ENCODE results near the gene NUDCD2.

The NUDCD2 gene

GRCh38 chr5:163496286-163496685 lies 36.4 kb upstream of the NUDCD2 start:
- no peaks in the 10 kb centered on the region for H3K79me1 ChIP-seq (replicated peaks; ENCODE audit: low read length, poor library complexity, severe bottlenecking)
- H4K91ac ChIP-seq (ENCODE audit: low read length) = no peak overlapping the region
- H2BK5ac ChIP-seq (ENCODE audit: low read depth, low read length, poor library complexity, severe bottlenecking) = no peak overlapping the region
- no peak overlapping the region for H3K4me2 ChIP-seq (ENCODE audit: low read length, poor library complexity, severe bottlenecking)
- H4K8ac ChIP-seq (ENCODE audit: low read length) = no peak overlapping the region
- H2BK120ac ChIP-seq (ENCODE audit: low read depth, low read length) = no peak overlapping the region
- no peak overlapping the region for H3K23ac ChIP-seq (ENCODE audit: low read length in 2 of 2)
- no peak overlapping the region for H2AFZ ChIP-seq (ENCODE audit: low read depth, low read length)
- no peaks in the 10 kb centered on the region for H3K27me3 ChIP-seq (ENCODE audit: control insufficient read depth in 1 of 2, insufficient read depth in 1 of 2, low read length in 2 of 2)
- no peak overlapping the region for H2BK15ac ChIP-seq (ENCODE audit: low read depth, poor library complexity, severe bottlenecking)
- no peak overlapping the region for H2BK12ac ChIP-seq (ENCODE audit: low read length in 2 of 2)
- no peaks in the 10 kb centered on the region for H3K4me1 ChIP-seq (ENCODE audit: control insufficient read depth, insufficient read depth, low read depth, low read length)
- peak; percentile 27 for DNase-seq
- H3K18ac ChIP-seq (ENCODE audit: low read depth in 1 of 2, low read length in 2 of 2) = no peak overlapping the region
- no peak overlapping the region for H3K4ac ChIP-seq (ENCODE audit: low read depth in 1 of 2, low read length in 2 of 2)
- no peaks in the 10 kb centered on the region for H3K9me3 ChIP-seq (ENCODE audit: control insufficient read depth, low read length)
- H3K27ac ChIP-seq (ENCODE audit: low read length, poor library complexity, severe bottlenecking) = no peak overlapping the region
- H3K14ac ChIP-seq (ENCODE audit: low read length in 2 of 2) = no peak overlapping the region
- H3K36me3 ChIP-seq (ENCODE audit: control insufficient read depth in 1 of 2, insufficient read depth in 2 of 2, low read depth in 1 of 2, low read length in 2 of 2) = no peaks in the 10 kb centered on the region
- no peak overlapping the region for H3K4me3 ChIP-seq (ENCODE audit: insufficient read depth in 1 of 2, low read depth in 1 of 2, low read length in 2 of 2)
- WGBS = 100% methylated on average over 1 of the region's 1 CpG
- no peak overlapping the region for H3K9ac ChIP-seq (ENCODE audit: low read length)
- no peak overlapping the region for H2AK5ac ChIP-seq (ENCODE audit: low read length, severe bottlenecking)

DNA sequence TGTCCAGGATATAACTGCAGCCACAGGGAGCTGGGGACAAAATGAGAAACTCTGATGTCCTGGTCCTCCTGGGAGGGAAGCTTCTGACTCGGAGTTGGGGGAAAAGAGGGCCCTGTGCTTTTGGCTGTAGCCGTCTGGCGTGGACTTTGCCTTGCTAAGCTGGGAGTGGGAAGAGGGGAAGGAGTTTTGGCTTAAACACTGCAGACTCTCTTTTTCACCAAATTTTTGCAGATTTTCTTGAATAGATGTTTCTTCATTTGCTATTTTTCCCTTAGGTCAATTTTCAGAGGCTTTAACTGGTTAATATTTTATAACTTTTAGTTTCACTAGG lies 29.8 kb upstream of the NUDCD2 start:
- Histone ChIP-seq H3K4ac (ENCODE audit: low read depth in 1 of 2, low read length in 2 of 2) (no peak overlapping the region), H3K27ac (ENCODE audit: low read length, poor library complexity, severe bottlenecking) (no peak overlapping the region), H2BK120ac (ENCODE audit: low read depth, low read length) (no peak overlapping the region), H3K79me1 (replicated peaks; ENCODE audit: low read length, poor library complexity, severe bottlenecking) (peaks cover 9% of the 10 kb centered on the region), H3K4me1 (ENCODE audit: control insufficient read depth, insufficient read depth, low read depth, low read length) (peaks cover 8% of the 10 kb centered on the region), H2BK12ac (ENCODE audit: low read length in 2 of 2) (no peak overlapping the region), H4K91ac (ENCODE audit: low read length) (no peak overlapping the region), H3K36me3 (ENCODE audit: control insufficient read depth in 1 of 2, insufficient read depth in 2 of 2, low read depth in 1 of 2, low read length in 2 of 2) (no peaks in the 10 kb centered on the region), H3K9ac (ENCODE audit: low read length) (no peak overlapping the region), H2BK15ac (ENCODE audit: low read depth, poor library complexity, severe bottlenecking) (no peak overlapping the region), H3K27me3 (ENCODE audit: control insufficient read depth in 1 of 2, insufficient read depth in 1 of 2, low read length in 2 of 2) (no peaks in the 10 kb centered on the region), H2AFZ (ENCODE audit: low read depth, low read length) (no peak overlapping the region), H2BK5ac (ENCODE audit: low read depth, low read length, poor library complexity, severe bottlenecking) (peak overlapping the region; percentile 9), H3K4me3 (ENCODE audit: insufficient read depth in 1 of 2, low read depth in 1 of 2, low read length in 2 of 2) (no peak overlapping the region), H4K8ac (ENCODE audit: low read length) (no peak overlapping the region), H3K18ac (ENCODE audit: low read depth in 1 of 2, low read length in 2 of 2) (no peak overlapping the region), H3K14ac (ENCODE audit: low read length in 2 of 2) (no peak overlapping the region), H2AK5ac (ENCODE audit: low read length, severe bottlenecking) (no peak overlapping the region), H3K9me3 (ENCODE audit: control insufficient read depth, low read length) (no peaks in the 10 kb centered on the region), H3K4me2 (ENCODE audit: low read length, poor library complexity, severe bottlenecking) (no peak overlapping the region), H3K23ac (ENCODE audit: low read length in 2 of 2) (no peak overlapping the region)
- WGBS = 100% methylated on average over 1 of the region's 3 CpGs
- DNase-seq = no peak

DNA sequence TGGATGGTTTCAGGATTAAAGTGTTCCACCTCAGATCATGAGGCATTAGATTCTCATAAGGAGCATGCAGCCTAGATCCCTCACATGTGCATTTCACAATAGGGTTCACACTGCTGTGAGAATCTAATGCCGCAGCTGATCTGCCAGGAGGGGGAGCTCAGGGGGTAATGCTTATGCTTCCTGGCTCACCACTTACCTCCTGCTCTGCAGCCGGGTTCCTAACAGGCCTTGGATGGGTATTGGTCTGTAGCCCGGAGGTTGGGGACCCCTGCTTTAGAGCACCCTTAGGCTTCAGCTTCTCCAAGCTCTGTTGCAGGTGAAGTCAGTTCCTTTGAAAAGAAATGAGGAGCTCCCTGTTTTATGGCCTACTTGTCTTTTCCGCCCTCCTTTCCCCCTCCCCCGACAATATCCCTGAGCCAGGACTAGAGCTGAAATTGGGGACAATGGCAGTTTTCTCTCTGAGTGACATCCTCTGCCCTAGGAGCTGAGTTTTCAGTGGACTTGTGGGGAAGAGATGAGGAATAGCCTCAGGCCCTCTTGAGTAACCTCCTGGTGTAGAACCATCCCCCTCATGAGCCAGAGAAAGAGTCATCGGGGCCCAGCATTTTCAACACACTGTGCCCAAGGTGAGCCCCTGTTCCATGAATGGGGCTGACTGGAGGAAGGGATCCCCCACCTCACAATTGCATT lies 29.3 kb upstream of the NUDCD2 start:
- no peak overlapping the region for H2AK5ac ChIP-seq (ENCODE audit: low read length, severe bottlenecking)
- peaks cover 8% of the 10 kb centered on the region for H3K4me1 ChIP-seq (ENCODE audit: control insufficient read depth, insufficient read depth, low read depth, low read length)
- H2BK5ac ChIP-seq (ENCODE audit: low read depth, low read length, poor library complexity, severe bottlenecking) = no peak overlapping the region
- no peaks in the 10 kb centered on the region for H3K27me3 ChIP-seq (ENCODE audit: control insufficient read depth in 1 of 2, insufficient read depth in 1 of 2, low read length in 2 of 2)
- H2BK12ac ChIP-seq (ENCODE audit: low read length in 2 of 2) = no peak overlapping the region
- H3K4me2 ChIP-seq (ENCODE audit: low read length, poor library complexity, severe bottlenecking) = no peak overlapping the region
- H3K36me3 ChIP-seq (ENCODE audit: control insufficient read depth in 1 of 2, insufficient read depth in 2 of 2, low read depth in 1 of 2, low read length in 2 of 2) = no peaks in the 10 kb centered on the region
- H3K23ac ChIP-seq (ENCODE audit: low read length in 2 of 2) = no peak overlapping the region
- no peak overlapping the region for H3K27ac ChIP-seq (ENCODE audit: low read length, poor library complexity, severe bottlenecking)
- no peak overlapping the region for H3K14ac ChIP-seq (ENCODE audit: low read length in 2 of 2)
- no peak overlapping the region for H4K91ac ChIP-seq (ENCODE audit: low read length)
- H3K9ac ChIP-seq (ENCODE audit: low read length) = no peak overlapping the region
- 81% methylated on average over 4 of the region's 6 CpGs for WGBS
- H2AFZ ChIP-seq (ENCODE audit: low read depth, low read length) = no peak overlapping the region
- no peak overlapping the region for H3K4ac ChIP-seq (ENCODE audit: low read depth in 1 of 2, low read length in 2 of 2)
- H2BK15ac ChIP-seq (ENCODE audit: low read depth, poor library complexity, severe bottlenecking) = no peak overlapping the region
- H3K4me3 ChIP-seq (ENCODE audit: insufficient read depth in 1 of 2, low read depth in 1 of 2, low read length in 2 of 2) = no peak overlapping the region
- no peak overlapping the region for H4K8ac ChIP-seq (ENCODE audit: low read length)
- H3K9me3 ChIP-seq (ENCODE audit: control insufficient read depth, low read length) = no peaks in the 10 kb centered on the region
- H3K79me1 ChIP-seq (replicated peaks; ENCODE audit: low read length, poor library complexity, severe bottlenecking) = peaks cover 9% of the 10 kb centered on the region
- no peak overlapping the region for H3K18ac ChIP-seq (ENCODE audit: low read depth in 1 of 2, low read length in 2 of 2)
- H2BK120ac ChIP-seq (ENCODE audit: low read depth, low read length) = no peak overlapping the region
- peak; percentile 43 for DNase-seq

DNA sequence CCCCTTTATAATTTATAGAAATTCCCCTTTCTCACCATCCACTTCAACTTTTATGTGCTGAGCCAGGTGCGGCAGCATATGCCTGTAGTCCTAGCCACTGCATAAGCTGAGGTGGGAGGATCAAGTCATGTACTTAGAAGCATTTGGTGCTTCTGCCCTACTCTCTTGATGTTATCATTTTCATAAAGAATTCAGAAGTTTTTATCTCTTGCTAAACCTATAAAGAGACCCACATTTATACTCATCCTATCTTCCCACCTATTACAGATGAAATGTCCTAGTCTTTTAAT lies 19.0 kb upstream of the NUDCD2 start:
- no peak overlapping the region for H2BK15ac ChIP-seq (ENCODE audit: low read depth, poor library complexity, severe bottlenecking)
- H3K27me3 ChIP-seq (ENCODE audit: control insufficient read depth in 1 of 2, insufficient read depth in 1 of 2, low read length in 2 of 2) = no peaks in the 10 kb centered on the region
- H3K27ac ChIP-seq (ENCODE audit: low read length, poor library complexity, severe bottlenecking) = no peak overlapping the region
- H3K36me3 ChIP-seq (ENCODE audit: control insufficient read depth in 1 of 2, insufficient read depth in 2 of 2, low read depth in 1 of 2, low read length in 2 of 2) = peaks cover 0 to 4% of the 10 kb centered on the region in 2 experiments
- H2AFZ ChIP-seq (ENCODE audit: low read depth, low read length) = no peak overlapping the region
- no peak overlapping the region for H2BK120ac ChIP-seq (ENCODE audit: low read depth, low read length)
- H3K4me1 ChIP-seq (ENCODE audit: control insufficient read depth, insufficient read depth, low read depth, low read length) = peaks cover 1% of the 10 kb centered on the region
- no peaks in the 10 kb centered on the region for H3K9me3 ChIP-seq (ENCODE audit: control insufficient read depth, low read length)
- H3K9ac ChIP-seq (ENCODE audit: low read length) = no peak overlapping the region
- WGBS = no CpG with 5 or more reads among the region's 1 CpG
- no peak overlapping the region for H4K91ac ChIP-seq (ENCODE audit: low read length)
- H3K4me2 ChIP-seq (ENCODE audit: low read length, poor library complexity, severe bottlenecking) = no peak overlapping the region
- H3K18ac ChIP-seq (ENCODE audit: low read depth in 1 of 2, low read length in 2 of 2) = no peak overlapping the region
- no peak overlapping the region for H2AK5ac ChIP-seq (ENCODE audit: low read length, severe bottlenecking)
- H3K4ac ChIP-seq (ENCODE audit: low read depth in 1 of 2, low read length in 2 of 2) = no peak overlapping the region
- H3K79me1 ChIP-seq (replicated peaks; ENCODE audit: low read length, poor library complexity, severe bottlenecking) = no peaks in the 10 kb centered on the region
- no peak for DNase-seq
- no peak overlapping the region for H4K8ac ChIP-seq (ENCODE audit: low read length)
- no peak overlapping the region for H3K23ac ChIP-seq (ENCODE audit: low read length in 2 of 2)
- H3K4me3 ChIP-seq (ENCODE audit: insufficient read depth in 1 of 2, low read depth in 1 of 2, low read length in 2 of 2) = no peak overlapping the region
- H3K14ac ChIP-seq (ENCODE audit: low read length in 2 of 2) = no peak overlapping the region
- H2BK12ac ChIP-seq (ENCODE audit: low read length in 2 of 2) = no peak overlapping the region
- H2BK5ac ChIP-seq (ENCODE audit: low read depth, low read length, poor library complexity, severe bottlenecking) = no peak overlapping the region
